Measurements from ENCODE around the gene TSTD1.
"Not testable (repeated sequence)": the region's sequence is repeated elsewhere in the genome, so short reads cannot be mapped to it uniquely, and the experiment has no call there.

TSTD1 gene

DNA sequence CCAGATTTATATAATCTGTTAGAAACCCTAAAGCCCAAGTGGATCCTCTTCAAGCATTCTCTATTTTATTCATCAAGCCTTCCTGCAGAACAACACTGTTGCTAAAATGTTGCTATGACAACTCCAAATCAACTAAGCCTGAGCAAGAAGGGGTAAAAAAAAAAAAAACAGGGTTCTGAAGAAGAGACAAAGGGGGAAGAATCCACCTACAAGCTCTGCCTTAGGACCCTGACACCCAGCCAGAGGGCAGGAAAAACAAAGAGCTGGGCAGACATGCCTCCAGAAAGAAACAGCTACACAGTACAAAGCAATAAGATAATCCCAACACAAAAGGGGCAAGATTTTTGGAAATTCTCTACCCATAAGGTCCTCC, 5.8 kb upstream of the TSTD1 start:
- Mint-ChIP-seq H3K9me3 (no peaks in the 10 kb centered on the region), H3K27ac (ENCODE audit: low read depth) (peak overlapping the region; percentile 96), H3K4me3 (peak overlapping the region; percentile 89), H3K36me3 (ENCODE audit: insufficient read depth) (peaks cover 47% of the 10 kb centered on the region), H3K4me1 (peaks cover 61% of the 10 kb centered on the region), H3K27me3 (no peaks in the 10 kb centered on the region)
- DNase-seq (ENCODE audit: low spot score in 2 of 2) = no peak
- peak; percentile 17 for ATAC-seq (replicated peaks; ENCODE audit: extremely low read depth, poor library complexity, severe bottlenecking)

- H3K36me3 Mint-ChIP-seq (ENCODE audit: insufficient read depth) = peaks cover 32% of the 10 kb centered on the region
- H3K4me1 Mint-ChIP-seq = peaks cover 37% of the 10 kb centered on the region
- no peaks in the 10 kb centered on the region for H3K9me3 Mint-ChIP-seq
- no peak for ATAC-seq (replicated peaks; ENCODE audit: extremely low read depth, poor library complexity, severe bottlenecking)
- H3K27me3 Mint-ChIP-seq = no peaks in the 10 kb centered on the region
- H3K4me3 Mint-ChIP-seq = peak overlapping the region; percentile 92
- peak overlapping the region; percentile 87 for H3K27ac Mint-ChIP-seq (ENCODE audit: low read depth)
- DNase-seq (ENCODE audit: low spot score in 2 of 2) = no peak
Observed at GRCh38 chr1:161039546-161039945, 782 bp upstream of the TSTD1 start.

GRCh38 chr1:161039154-161039545, 386 bp upstream of the TSTD1 start:
- H3K4me1 Mint-ChIP-seq = peaks cover 33% of the 10 kb centered on the region
- peaks cover 30% of the 10 kb centered on the region for H3K36me3 Mint-ChIP-seq (ENCODE audit: insufficient read depth)
- H3K27me3 Mint-ChIP-seq = no peaks in the 10 kb centered on the region
- DNase-seq (ENCODE audit: low spot score in 2 of 2) (no peak), ATAC-seq (replicated peaks; ENCODE audit: extremely low read depth, poor library complexity, severe bottlenecking) (no peak)
- peak overlapping the region; percentile 87 for H3K27ac Mint-ChIP-seq (ENCODE audit: low read depth)
- H3K4me3 Mint-ChIP-seq = peak overlapping the region; percentile 92
- H3K9me3 Mint-ChIP-seq = no peaks in the 10 kb centered on the region

- DNase-seq (ENCODE audit: low spot score in 2 of 2) (no peak), ATAC-seq (replicated peaks; ENCODE audit: extremely low read depth, poor library complexity, severe bottlenecking) (no peak)
- H3K27me3 Mint-ChIP-seq = no peaks in the 10 kb centered on the region
- H3K9me3 Mint-ChIP-seq = no peaks in the 10 kb centered on the region
- H3K27ac Mint-ChIP-seq (ENCODE audit: low read depth) = peak overlapping the region; percentile 87
- peaks cover 30% of the 10 kb centered on the region for H3K36me3 Mint-ChIP-seq (ENCODE audit: insufficient read depth)
- peaks cover 33% of the 10 kb centered on the region for H3K4me1 Mint-ChIP-seq
- H3K4me3 Mint-ChIP-seq = peak overlapping the region; percentile 92
Observed at GRCh38 chr1:161037661-161038522, 872 bp downstream of the TSTD1 start.

DNA sequence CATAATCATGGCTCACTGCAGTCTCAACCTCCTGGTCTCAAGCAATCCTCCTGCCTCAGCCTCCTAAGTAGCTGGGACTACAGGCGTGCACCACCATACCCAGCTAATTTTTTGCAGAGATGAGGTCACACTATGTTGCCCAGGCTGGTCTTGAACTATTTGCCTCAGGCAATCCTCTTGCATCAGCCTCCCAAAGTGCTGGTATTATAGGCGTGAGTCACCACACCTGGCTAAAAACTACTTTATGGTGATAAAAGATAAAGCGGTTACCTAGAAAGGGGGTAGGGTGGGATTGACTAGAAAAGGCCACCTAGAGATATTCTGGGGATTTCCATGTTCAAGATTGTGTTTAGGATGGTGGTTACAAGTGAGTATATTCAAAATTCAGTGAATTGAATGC, 5.0 kb downstream of the TSTD1 start:
- no peaks in the 10 kb centered on the region for H3K27me3 Mint-ChIP-seq
- H3K27ac Mint-ChIP-seq (ENCODE audit: low read depth) = no peak overlapping the region
- peaks cover 5% of the 10 kb centered on the region for H3K36me3 Mint-ChIP-seq (ENCODE audit: insufficient read depth)
- peaks cover 14% of the 10 kb centered on the region for H3K4me1 Mint-ChIP-seq
- ATAC-seq (replicated peaks; ENCODE audit: extremely low read depth, poor library complexity, severe bottlenecking) (no peak), DNase-seq (ENCODE audit: low spot score in 2 of 2) (no peak)
- H3K4me3 Mint-ChIP-seq = no peak overlapping the region
- no peaks in the 10 kb centered on the region for H3K9me3 Mint-ChIP-seq

DNA sequence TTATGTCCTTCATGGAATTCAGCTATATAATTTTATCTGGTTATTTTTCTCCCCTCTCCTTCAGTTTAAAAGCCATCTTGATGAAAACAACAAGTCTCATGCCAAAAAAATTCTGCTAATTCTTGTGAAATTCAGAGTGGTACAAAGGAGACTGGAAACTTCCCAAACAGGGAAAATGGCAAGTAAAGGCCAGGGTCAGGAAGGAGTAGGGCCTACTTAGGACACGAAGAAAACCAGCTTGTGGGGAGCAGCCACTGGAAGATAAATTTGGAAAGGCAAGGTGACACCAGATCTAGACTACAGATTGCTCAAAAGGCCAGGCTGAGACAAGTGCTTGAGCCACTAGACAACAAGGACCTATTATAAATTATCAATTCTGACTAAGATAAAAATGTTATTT, 6.4 kb downstream of the TSTD1 start:
- H3K27me3 Mint-ChIP-seq = no peaks in the 10 kb centered on the region
- ATAC-seq (replicated peaks; ENCODE audit: extremely low read depth, poor library complexity, severe bottlenecking) (no peak), DNase-seq (ENCODE audit: low spot score in 2 of 2) (no peak)
- H3K36me3 Mint-ChIP-seq (ENCODE audit: insufficient read depth) = peaks cover 2% of the 10 kb centered on the region
- no peak overlapping the region for H3K4me3 Mint-ChIP-seq
- no peak overlapping the region for H3K27ac Mint-ChIP-seq (ENCODE audit: low read depth)
- H3K9me3 Mint-ChIP-seq = no peaks in the 10 kb centered on the region
- peaks cover 6% of the 10 kb centered on the region for H3K4me1 Mint-ChIP-seq

DNA sequence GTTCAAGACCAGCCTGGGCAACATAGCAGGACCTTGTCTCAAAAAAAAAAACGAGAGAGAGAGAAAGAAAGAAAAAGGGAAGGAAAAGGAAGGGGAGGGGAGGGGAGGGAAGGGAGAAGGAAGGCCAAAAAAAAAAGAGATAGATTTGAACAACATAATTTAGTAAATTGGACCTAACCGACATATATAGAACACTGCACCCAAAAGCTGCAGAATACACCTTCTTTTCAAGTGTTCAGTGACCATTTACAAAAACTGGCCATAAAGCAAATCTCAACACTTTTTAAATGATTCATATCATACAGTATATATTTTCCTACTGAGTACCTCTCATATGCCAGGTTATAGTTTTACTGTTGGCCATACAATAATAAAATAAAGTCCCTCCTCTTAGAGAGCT, 6.9 kb downstream of the TSTD1 start:
- peaks cover 2% of the 10 kb centered on the region for H3K36me3 Mint-ChIP-seq (ENCODE audit: insufficient read depth)
- no peaks in the 10 kb centered on the region for H3K9me3 Mint-ChIP-seq
- no peak overlapping the region for H3K27ac Mint-ChIP-seq (ENCODE audit: low read depth)
- peaks cover 6% of the 10 kb centered on the region for H3K4me1 Mint-ChIP-seq
- no peaks in the 10 kb centered on the region for H3K27me3 Mint-ChIP-seq
- DNase-seq (ENCODE audit: low spot score in 2 of 2) = no peak
- ATAC-seq (replicated peaks; ENCODE audit: extremely low read depth, poor library complexity, severe bottlenecking) = no peak
- no peak overlapping the region for H3K4me3 Mint-ChIP-seq

GRCh38 chr1:161029466-161029865, 9.3 kb downstream of the TSTD1 start:
- not testable (repeated sequence) for H3K9me3 Mint-ChIP-seq; H3K4me1 Mint-ChIP-seq; H3K36me3 Mint-ChIP-seq (ENCODE audit: insufficient read depth); DNase-seq (ENCODE audit: low spot score in 2 of 2); ATAC-seq (replicated peaks; ENCODE audit: extremely low read depth, poor library complexity, severe bottlenecking); H3K27me3 Mint-ChIP-seq; H3K27ac Mint-ChIP-seq (ENCODE audit: low read depth); H3K4me3 Mint-ChIP-seq

DNA sequence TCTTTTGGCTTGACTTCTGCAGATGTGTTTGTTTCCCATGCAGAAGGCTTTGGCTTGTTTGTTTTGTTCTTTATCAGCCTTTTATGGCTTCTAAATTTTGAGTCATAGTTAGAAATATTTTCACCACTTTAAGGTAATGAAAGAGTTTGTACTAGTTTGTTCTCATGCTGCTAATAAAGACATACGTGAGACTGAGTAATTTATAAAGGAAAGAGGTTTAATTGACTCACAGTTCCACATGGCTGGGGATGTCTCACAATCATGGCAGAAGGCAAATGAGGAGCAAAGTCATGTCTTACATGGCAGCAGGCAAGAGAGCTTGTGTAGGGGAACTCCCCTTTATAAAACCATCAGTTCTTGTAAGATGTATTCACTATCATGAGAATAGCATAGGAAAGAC, 11.8 kb downstream of the TSTD1 start:
- H3K4me3 Mint-ChIP-seq; H3K4me1 Mint-ChIP-seq; H3K9me3 Mint-ChIP-seq; ATAC-seq (replicated peaks; ENCODE audit: extremely low read depth, poor library complexity, severe bottlenecking); H3K36me3 Mint-ChIP-seq (ENCODE audit: insufficient read depth); H3K27ac Mint-ChIP-seq (ENCODE audit: low read depth); H3K27me3 Mint-ChIP-seq; DNase-seq (ENCODE audit: low spot score in 2 of 2): not testable (repeated sequence)

DNA sequence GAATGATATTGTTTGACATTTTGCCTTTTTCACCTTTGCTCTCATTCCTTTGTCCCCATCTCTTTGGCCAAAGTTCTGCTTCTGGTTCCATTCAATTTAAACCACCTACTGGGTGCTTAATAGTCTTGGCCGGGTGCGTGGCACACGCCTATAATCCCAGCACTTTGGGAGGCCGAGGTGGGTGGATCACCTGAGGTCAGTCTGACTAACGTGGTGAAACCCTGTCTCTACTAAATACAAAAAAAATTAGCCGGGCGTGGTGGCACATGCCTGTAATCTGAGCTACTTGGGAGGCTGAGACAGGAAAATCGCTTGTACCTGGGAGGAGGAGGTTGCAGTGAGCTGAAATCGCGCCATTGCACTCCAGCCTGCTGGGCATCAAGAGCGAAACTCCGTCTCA, 16.3 kb downstream of the TSTD1 start:
- not testable (repeated sequence) for H3K27me3 Mint-ChIP-seq; H3K27ac Mint-ChIP-seq (ENCODE audit: low read depth); H3K36me3 Mint-ChIP-seq (ENCODE audit: insufficient read depth); ATAC-seq (replicated peaks; ENCODE audit: extremely low read depth, poor library complexity, severe bottlenecking); DNase-seq (ENCODE audit: low spot score in 2 of 2); H3K9me3 Mint-ChIP-seq
- Mint-ChIP-seq H3K4me3 (peak overlapping the region; percentile 91), H3K4me1 (peaks cover 43% of the 10 kb centered on the region)

DNA sequence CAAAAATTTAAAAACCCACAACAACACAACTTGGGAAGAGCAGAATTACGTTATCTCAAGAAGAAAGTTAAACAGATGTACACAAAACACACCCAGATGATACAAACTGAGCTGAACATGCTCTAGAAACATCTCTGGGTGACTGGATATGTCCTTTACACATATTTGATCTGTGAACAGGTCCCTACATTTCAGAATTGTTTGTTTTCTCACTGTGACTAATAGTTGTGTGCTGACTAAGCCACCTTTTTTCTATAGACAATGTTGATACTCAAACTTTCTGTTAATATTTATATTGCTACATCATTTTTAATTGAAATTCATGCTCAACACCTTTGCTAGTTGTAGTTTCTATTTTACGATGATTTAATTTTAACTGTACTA, 16.8 kb downstream of the TSTD1 start:
- Mint-ChIP-seq H3K4me1 (peaks cover 43% of the 10 kb centered on the region), H3K27ac (ENCODE audit: low read depth) (no peak overlapping the region), H3K36me3 (ENCODE audit: insufficient read depth) (peaks cover 1% of the 10 kb centered on the region), H3K27me3 (no peaks in the 10 kb centered on the region), H3K4me3 (peak overlapping the region; percentile 91), H3K9me3 (no peaks in the 10 kb centered on the region)
- DNase-seq (ENCODE audit: low spot score in 2 of 2) = no peak
- no peak for ATAC-seq (replicated peaks; ENCODE audit: extremely low read depth, poor library complexity, severe bottlenecking)

DNA sequence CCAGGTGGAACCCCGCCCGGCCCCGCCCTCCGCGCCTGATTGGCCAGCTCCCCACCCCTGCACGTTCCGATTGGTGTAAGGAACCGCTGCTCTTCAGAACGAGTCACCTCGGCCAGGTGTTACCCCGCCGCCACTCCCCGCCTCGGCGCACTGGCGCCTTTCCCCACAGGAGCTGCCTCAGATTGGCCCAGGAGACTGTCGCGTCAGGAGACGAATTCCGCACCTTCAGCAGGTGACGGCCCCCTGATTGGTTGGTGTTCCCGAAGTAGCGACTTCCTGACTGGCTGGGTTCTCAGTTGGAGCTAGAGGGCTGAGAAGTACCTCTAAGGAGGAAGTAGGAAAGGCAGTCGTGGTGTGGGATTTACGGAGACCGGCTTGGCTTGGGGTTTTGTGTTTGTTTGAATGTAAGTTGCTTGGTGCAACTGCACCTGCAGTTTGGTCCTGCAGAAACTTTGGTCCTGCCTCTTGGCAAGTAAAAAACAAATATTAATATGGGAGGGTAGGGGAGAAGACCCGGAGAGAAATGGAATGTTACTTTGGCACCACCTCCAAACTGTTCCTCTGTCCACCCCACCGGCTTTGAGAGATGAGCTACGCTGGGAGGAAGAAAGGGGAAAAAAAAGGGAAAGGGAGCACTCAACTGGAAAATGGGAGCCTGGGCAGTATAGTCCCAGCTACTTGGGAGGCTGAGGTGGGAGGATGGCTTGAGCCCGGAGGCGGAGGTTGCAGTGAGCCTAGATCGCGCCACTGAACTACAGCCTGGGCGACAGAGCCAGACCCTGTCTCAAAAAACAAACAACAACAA, 17.4 kb downstream of the TSTD1 start:
- Mint-ChIP-seq H3K27ac (ENCODE audit: low read depth) (peak overlapping the region; percentile 91), H3K36me3 (ENCODE audit: insufficient read depth) (peaks cover 1% of the 10 kb centered on the region), H3K9me3 (no peaks in the 10 kb centered on the region), H3K4me1 (peaks cover 43% of the 10 kb centered on the region), H3K4me3 (peak overlapping the region; percentile 91), H3K27me3 (no peaks in the 10 kb centered on the region)
- DNase-seq (ENCODE audit: low spot score in 2 of 2) (peak; percentile 71 to 84), ATAC-seq (replicated peaks; ENCODE audit: extremely low read depth, poor library complexity, severe bottlenecking) (peak; percentile 96)

Data from central memory CD8-positive, alpha-beta T cell (primary cell).